ENCODE measurements around the gene PIK3CA.

Gene PIK3CA

DNA sequence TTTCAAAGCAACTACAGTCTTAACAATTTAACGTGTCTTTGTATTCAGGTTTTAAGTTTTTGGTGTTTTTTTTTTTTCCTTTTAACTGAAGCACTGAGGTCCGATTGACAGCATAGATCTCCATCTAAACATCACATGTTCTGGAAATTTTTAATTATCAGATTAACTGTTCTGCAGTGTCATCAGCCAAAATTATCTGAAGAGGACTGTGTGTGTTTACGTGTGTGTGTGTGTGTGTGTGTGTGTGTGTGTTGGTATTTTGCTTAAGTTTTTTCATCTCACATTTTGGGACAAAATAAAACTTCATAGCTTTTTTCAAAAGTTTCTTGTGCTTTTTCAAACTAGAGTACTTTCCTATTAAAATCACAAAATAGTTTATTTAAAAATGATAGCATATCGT is 1.8 kb downstream of the PIK3CA start:
- no peak for DNase-seq
- Histone ChIP-seq H3K36me3 (no peaks in the 10 kb centered on the region), H3K27me3 (ENCODE audit: insufficient read depth, low read depth, severe bottlenecking) (no peaks in the 10 kb centered on the region), H3K9me3 (ENCODE audit: severe bottlenecking) (no peaks in the 10 kb centered on the region), H3K4me3 (ENCODE audit: low read depth, low read length) (no peak overlapping the region), H3K27ac (no peak overlapping the region)
- TF ChIP-seq, protein P1, sequence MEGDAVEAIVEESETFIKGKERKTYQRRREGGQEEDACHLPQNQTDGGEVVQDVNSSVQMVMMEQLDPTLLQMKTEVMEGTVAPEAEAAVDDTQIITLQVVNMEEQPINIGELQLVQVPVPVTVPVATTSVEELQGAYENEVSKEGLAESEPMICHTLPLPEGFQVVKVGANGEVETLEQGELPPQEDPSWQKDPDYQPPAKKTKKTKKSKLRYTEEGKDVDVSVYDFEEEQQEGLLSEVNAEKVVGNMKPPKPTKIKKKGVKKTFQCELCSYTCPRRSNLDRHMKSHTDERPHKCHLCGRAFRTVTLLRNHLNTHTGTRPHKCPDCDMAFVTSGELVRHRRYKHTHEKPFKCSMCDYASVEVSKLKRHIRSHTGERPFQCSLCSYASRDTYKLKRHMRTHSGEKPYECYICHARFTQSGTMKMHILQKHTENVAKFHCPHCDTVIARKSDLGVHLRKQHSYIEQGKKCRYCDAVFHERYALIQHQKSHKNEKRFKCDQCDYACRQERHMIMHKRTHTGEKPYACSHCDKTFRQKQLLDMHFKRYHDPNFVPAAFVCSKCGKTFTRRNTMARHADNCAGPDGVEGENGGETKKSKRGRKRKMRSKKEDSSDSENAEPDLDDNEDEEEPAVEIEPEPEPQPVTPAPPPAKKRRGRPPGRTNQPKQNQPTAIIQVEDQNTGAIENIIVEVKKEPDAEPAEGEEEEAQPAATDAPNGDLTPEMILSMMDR (IDR thresholded peaks at IDR 0.05; ENCODE audit: low read depth, low read length): no peak

GRCh38 chr3:179150610-179151009 is 2.5 kb downstream of the PIK3CA start:
- TF ChIP-seq, protein P1 (IDR thresholded peaks at IDR 0.05; ENCODE audit: low read depth, low read length): no peak
- Histone ChIP-seq H3K27me3 (ENCODE audit: insufficient read depth, low read depth, severe bottlenecking) (no peaks in the 10 kb centered on the region), H3K36me3 (no peaks in the 10 kb centered on the region), H3K4me3 (ENCODE audit: low read depth, low read length) (no peak overlapping the region), H3K9me3 (ENCODE audit: severe bottlenecking) (no peaks in the 10 kb centered on the region), H3K27ac (no peak overlapping the region)
- DNase-seq: no peak

GRCh38 chr3:179151474-179151873 is 3.3 kb downstream of the PIK3CA start:
- DNase-seq: no peak
- Histone ChIP-seq H3K27me3 (ENCODE audit: insufficient read depth, low read depth, severe bottlenecking) (no peaks in the 10 kb centered on the region), H3K9me3 (ENCODE audit: severe bottlenecking) (no peaks in the 10 kb centered on the region), H3K36me3 (no peaks in the 10 kb centered on the region), H3K4me3 (ENCODE audit: low read depth, low read length) (no peak overlapping the region), H3K27ac (no peak overlapping the region)
- TF ChIP-seq, protein P1 (IDR thresholded peaks at IDR 0.05; ENCODE audit: low read depth, low read length): no peak

- Histone ChIP-seq H3K27me3 (ENCODE audit: insufficient read depth, low read depth, severe bottlenecking) (no peaks in the 10 kb centered on the region), H3K4me3 (ENCODE audit: low read depth, low read length) (no peak overlapping the region), H3K9me3 (ENCODE audit: severe bottlenecking) (no peaks in the 10 kb centered on the region), H3K27ac (no peak overlapping the region), H3K36me3 (no peaks in the 10 kb centered on the region)
- no peak for DNase-seq
- TF ChIP-seq, protein P1 (IDR thresholded peaks at IDR 0.05; ENCODE audit: low read depth, low read length): no peak
These were observed 8.0 kb downstream of the PIK3CA start for GRCh38 chr3:179156170-179156569.

DNA sequence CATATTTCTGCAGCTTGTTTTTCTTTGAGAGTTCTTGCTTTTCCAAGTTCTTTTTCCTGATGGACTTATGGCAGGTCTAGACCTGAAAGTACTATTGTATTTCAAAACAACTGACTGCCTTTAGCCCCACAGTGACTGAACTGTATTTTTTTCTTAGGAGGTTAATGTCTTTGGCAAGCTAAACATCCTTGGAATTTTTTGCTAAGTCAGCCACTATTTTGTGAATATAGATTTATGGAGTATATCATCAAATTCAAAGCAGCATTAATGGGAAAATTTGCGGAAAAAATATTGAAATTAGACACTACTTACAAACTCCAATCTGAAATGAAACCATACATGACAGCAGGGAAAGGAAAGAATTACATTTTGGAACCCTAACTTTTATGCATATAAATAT is 8.6 kb downstream of the PIK3CA start:
- Histone ChIP-seq H3K4me3 (ENCODE audit: low read depth, low read length) (no peak overlapping the region), H3K9me3 (ENCODE audit: severe bottlenecking) (no peaks in the 10 kb centered on the region), H3K27ac (no peak overlapping the region), H3K27me3 (ENCODE audit: insufficient read depth, low read depth, severe bottlenecking) (no peaks in the 10 kb centered on the region), H3K36me3 (no peaks in the 10 kb centered on the region)
- TF ChIP-seq, protein P1 (IDR thresholded peaks at IDR 0.05; ENCODE audit: low read depth, low read length): no peak
- DNase-seq: no peak

DNA sequence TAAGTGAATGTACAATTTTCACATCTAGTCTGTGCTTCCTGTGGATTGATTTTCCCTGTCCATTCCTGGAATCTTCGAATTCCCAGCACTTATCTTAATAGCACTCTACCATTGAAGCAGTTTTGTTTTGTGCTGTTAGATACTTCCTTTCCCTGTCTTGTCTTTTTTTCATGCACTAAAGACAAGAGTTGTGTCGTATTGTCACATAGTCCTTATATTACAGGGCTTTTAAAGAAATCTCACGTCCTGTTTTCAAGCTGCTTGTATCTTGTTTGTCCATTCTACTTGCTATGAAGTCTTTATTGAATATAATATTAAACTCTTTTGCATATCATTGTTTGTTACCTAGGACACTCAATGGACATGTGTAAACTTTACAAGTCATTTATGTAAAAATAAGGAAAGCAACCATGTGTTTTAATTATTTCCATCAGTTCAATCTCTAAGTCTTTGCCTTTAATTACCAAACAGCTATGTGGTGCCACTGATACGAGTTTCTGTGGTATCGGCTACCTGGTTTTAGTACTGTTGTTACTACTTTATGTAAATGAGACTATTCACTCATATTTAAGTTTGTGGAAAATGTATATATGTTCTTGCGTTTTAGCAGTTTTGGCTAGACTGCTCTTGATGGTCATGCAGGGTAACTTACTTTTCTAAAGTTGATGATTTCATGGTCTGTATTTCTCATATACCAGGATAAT is 10.3 kb downstream of the PIK3CA start:
- no peaks in the 10 kb centered on the region for H3K9me3 ChIP-seq (ENCODE audit: severe bottlenecking)
- H3K36me3 ChIP-seq: no peaks in the 10 kb centered on the region
- H3K4me3 ChIP-seq (ENCODE audit: low read depth, low read length): no peak overlapping the region
- no peak for DNase-seq
- TF ChIP-seq, protein P1 (IDR thresholded peaks at IDR 0.05; ENCODE audit: low read depth, low read length): no peak
- H3K27ac ChIP-seq: no peak overlapping the region
- H3K27me3 ChIP-seq (ENCODE audit: insufficient read depth, low read depth, severe bottlenecking): no peaks in the 10 kb centered on the region

All from WERI-Rb-1 (cell line).